ENCODE measurements around the gene PTPRM. TPM values are rescaled to one million over a fixed set of nuclear protein-coding genes. Genes with fewer than 3 reads are reported as not detected.
"Not testable (repeated sequence)": the region's sequence is repeated elsewhere in the genome, so short reads cannot be mapped to it uniquely, and the experiment has no call there.

The PTPRM gene
- total RNA-seq, 1 donor from 2014 or later: 102 TPM

GRCh38 chr18:7958897-7959146, 391.7 kb downstream of the PTPRM start:
- no peak for FAIRE-seq

DNA sequence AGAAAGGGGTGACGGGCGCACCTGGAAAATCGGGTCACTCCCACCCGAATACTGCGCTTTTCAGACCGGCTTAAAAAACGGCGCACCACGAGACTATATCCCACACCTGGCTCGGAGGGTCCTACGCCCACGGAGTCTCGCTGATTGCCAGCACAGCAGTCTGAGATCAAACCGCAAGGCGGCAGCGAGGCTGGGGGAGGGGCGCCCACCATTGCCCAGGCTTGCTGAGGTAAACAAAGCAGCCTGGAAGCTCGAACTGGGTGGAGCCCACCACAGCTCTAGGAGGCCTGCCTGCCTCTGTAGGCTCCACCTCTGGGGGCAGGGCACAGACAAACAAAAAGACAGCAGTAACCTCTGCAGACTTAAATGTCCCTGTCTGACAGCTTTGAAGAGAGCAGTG, 399.6 kb downstream of the PTPRM start:
- not testable (repeated sequence) for FAIRE-seq; DNase-seq (ENCODE audit: low spot score in 2 of 2)

More at GRCh38 chr18:7958897-7959146, 391.7 kb downstream of the PTPRM start:
- DNase-seq (ENCODE audit: low spot score in 2 of 2): no peak

DNA sequence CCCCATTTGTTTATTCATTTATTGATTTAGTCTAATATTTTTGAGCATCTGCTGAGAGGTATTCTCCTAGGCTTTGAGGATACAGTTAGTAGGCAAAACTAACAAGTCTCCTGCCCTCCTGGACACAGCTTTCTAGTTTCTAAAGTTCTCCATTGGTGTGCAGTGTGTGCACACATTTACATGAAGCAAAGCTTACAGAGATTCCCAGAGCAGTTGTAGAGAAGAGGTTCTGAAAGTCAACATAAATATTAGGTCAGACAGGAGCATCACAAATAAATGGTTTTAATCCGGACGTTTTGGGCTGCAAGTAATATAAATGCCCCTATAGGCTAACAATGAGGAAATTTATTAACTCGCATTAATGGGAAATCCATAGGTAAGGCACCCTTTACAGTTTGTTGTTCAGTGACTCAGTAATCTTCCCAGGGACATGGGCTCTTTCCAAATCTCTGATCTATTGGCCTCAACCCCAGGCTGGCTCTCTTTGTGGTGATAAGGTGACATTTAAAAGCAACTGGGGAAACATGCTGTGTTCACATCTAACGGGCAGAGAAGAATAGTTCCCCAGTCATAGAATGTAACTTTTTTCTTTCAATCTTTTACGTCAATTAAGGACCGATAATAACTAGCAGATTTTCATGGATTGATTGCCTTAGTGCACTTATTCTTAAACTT, 407.2 kb downstream of the PTPRM start:
- no peak for FAIRE-seq
- DNase-seq (ENCODE audit: low spot score in 2 of 2): no peak

GRCh38 chr18:7977897-7978296, 410.8 kb downstream of the PTPRM start:
- FAIRE-seq (no peak), DNase-seq (ENCODE audit: low spot score in 2 of 2) (no peak)

DNA sequence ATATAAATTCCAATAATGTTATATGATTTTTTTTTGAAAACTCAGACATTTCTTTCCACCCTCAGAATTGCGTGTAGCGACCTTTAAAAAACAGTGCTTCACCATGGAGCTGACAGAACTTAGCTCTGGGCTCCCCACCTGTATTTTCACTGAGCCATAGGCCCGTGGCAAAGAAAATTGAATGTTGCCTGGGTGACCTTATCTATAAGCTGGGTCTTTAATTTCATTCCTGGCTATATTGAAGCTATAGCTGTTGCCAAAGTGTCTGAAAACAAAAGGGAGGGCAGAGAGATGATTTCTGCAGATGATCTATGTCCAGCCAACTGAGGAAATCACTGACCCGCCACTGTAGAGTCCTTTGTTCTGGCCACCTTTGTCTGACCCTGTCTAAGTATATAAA, 411.7 kb downstream of the PTPRM start:
- FAIRE-seq: no peak
- no peak for DNase-seq (ENCODE audit: low spot score in 2 of 2)

DNA sequence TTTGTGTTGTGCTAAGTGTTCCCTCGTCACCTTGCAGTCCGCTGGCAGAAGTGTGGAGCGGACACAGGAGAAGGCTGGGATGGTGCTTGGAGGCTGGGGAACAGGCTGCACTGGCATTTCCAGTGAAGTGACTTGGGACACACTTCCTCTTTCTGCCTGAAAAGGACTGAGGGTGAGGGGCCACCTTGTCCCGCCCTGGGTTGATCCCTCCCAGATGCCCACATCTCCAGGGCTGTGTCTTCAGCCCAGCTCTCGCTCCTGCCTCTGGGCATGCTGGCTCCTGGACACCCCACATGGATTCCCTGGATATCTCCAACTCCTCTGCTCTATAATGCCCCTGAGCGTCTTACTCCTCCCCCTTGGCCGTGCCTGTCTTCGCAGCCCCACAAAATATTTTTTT, 412.6 kb downstream of the PTPRM start:
- FAIRE-seq (no peak), DNase-seq (ENCODE audit: low spot score in 2 of 2) (no peak)

DNA sequence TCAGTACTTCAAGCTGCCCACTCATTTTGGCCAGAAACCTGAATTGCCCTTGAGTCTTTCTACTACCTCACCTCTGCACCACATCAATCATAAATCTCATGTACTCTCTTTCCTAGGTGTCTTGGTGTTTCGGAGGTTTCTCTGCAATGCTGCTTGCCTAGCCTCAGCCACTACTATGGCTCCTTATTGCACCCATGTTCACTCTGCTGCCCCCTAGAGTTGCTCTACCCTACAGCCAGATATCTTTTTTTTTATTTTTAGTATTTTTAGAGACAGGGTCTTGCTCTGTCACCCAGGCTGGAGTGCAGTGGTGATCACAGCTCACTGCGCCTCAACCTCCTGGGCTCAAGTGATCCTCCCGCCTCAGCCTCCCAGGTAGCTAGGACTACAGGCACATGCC, 413.0 kb downstream of the PTPRM start:
- FAIRE-seq (no peak), DNase-seq (ENCODE audit: low spot score in 2 of 2) (no peak)

GRCh38 chr18:7980656-7981055, 413.5 kb downstream of the PTPRM start:
- FAIRE-seq (no peak), DNase-seq (ENCODE audit: low spot score in 2 of 2) (no peak)

GRCh38 chr18:7982216-7982615, 415.1 kb downstream of the PTPRM start:
- FAIRE-seq: no peak

DNA sequence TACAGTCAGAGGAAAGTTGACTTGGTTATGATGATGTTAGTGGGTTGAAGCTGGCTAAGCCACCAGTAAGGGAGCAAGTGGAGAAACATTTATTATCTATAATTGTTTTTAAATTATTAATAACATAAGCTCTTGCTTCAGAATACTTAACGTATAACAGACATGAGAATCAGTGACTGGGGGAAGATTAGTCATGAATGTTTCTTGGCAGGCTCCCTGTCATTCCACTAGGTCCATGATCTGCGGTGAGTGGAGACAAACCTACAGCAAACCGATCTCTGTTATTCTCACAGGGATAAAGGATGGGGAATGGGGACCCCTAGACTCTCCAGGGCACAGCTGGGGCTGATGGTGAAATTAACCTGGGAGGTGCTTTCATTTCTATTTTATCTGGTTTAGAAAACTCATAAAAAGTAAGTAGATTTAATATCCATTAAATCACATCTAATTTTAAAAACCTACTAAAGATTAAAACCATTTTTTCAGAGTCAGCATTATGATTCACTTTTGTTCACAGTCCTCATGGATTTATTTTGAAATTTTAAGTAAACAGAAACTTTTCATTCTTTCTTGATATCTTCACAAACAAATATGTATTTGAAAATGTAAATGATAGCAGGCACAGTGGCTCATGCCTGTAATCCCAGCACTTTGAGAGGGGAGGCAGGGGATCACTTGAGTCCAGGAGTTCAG, 420.3 kb downstream of the PTPRM start:
- no peak for FAIRE-seq
- no peak for DNase-seq (ENCODE audit: low spot score in 2 of 2)

More at GRCh38 chr18:7982216-7982615, 415.1 kb downstream of the PTPRM start:
- DNase-seq (ENCODE audit: low spot score in 2 of 2): no peak

GRCh38 chr18:7990670-7991069, 423.6 kb downstream of the PTPRM start:
- DNase-seq (ENCODE audit: low spot score in 2 of 2) (no peak), FAIRE-seq (no peak)

GRCh38 chr18:8001711-8002301, 434.7 kb downstream of the PTPRM start:
- DNase-seq (ENCODE audit: low spot score in 2 of 2): no peak
- FAIRE-seq: no peak

DNA sequence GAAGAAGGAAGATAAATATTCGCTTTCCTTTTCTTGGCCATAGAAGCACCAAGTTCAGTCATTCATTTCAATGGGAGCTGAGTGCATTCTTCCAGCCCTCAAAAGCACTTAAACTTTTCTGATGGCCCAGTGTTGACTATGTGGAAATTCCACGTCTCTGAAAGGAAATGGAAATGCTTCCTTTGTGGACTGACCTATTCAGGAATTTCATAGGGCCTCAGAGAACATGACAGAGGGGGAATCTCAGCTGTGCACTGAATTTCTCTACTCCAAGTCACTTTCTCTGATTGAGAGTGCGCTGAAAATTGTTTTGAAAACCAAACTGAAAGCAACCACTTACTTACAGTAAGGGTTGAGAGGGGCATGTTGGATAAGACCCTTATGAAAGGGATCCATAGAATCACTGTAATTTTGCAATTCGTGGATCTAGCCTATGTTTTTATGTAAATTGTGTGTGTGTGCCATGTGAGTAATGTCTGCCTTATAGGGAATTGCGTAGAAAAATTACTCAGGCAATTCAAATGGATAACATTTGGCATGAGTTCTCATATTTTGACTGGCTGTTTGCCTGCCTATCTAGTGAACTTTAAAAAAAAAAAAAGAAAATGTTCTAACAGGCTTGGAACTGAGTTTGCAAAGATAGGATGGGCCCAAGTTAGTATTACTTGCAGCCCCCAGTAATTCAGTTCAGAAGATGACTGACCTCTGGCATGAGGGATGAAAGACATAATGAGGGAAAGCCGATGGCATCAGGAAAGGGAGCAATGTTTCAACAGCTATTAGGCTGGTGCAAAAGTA, 437.0 kb downstream of the PTPRM start:
- no peak for FAIRE-seq
- no peak for DNase-seq (ENCODE audit: low spot score in 2 of 2)

- no peak for DNase-seq (ENCODE audit: low spot score in 2 of 2)
- no peak for FAIRE-seq
These were observed 437.7 kb downstream of the PTPRM start for GRCh38 chr18:8004792-8005191.

DNA sequence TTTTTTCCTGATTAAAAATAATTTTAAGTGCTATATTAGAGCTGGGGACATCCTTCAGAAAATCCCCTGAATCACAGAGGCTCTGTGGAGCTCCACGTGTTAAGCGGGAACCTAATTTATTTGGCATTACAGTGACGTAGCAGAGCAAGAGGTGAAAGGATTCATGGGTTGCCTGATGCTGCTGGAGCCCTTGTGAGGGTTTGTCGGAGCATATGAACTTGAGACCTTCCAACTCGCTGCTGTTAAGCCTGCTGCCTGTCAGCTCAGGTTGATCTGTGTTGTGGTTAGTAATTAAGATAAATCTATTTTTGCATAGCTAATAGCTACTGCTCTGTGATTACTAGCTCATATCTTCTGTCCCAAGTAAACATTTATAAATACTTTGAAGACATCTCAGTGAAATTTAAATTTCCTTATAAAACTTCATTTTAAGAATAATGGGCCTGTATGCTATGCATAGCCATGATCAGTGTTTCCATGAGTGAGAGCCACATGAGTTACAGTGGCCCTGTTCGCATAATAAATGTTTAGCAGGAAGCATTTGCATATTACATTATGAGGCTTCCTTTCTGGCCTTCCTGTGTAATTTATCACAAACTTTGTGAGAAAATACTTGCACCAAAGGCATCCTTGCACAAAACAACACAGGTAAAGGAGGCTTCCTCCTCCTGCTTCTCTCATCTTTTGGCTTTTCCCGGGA, 438.9 kb downstream of the PTPRM start:
- no peak for DNase-seq (ENCODE audit: low spot score in 2 of 2)
- FAIRE-seq: no peak

DNA sequence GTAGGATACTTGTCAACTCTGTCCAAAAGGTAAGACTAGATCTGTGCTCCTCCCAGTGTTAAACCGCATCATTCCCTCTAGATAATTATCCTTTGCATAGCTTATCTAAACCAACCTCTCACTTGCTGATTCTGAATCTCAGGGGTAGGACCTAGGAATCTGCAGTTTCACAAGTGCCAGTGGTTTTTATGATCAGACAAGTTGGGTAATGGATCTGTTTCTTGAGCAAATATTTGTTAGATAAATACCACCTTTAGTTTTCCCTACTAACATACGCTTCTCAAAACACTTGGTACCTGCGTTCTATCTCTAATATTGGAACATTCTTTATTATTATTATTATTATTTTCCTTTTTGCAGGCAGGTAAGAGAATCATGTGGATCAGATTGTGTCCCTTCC, 439.9 kb downstream of the PTPRM start:
- FAIRE-seq (no peak), DNase-seq (ENCODE audit: low spot score in 2 of 2) (no peak)

DNA sequence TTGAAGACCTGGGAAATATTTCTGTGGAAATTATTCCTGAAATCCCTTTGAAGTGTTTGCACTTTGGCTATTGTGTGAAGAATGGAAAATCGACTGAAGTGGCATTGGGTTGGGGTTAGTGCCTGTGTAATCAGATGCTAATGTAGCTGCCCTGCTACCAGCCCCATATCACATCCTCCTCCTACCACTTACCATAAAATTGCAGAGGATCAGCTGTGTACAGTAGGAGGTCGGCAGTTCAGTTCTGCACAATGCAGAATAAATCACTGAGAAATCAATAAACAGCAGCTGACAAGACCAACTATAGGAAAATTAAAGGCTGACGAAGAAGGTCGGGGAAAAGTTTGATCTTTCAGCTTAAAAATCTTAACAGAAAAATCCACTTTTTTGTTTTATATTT, 440.9 kb downstream of the PTPRM start:
- DNase-seq (ENCODE audit: low spot score in 2 of 2) (no peak), FAIRE-seq (no peak)

- FAIRE-seq (no peak), DNase-seq (ENCODE audit: low spot score in 2 of 2) (no peak)
These were observed 444.2 kb downstream of the PTPRM start for GRCh38 chr18:8011361-8011760.

DNA sequence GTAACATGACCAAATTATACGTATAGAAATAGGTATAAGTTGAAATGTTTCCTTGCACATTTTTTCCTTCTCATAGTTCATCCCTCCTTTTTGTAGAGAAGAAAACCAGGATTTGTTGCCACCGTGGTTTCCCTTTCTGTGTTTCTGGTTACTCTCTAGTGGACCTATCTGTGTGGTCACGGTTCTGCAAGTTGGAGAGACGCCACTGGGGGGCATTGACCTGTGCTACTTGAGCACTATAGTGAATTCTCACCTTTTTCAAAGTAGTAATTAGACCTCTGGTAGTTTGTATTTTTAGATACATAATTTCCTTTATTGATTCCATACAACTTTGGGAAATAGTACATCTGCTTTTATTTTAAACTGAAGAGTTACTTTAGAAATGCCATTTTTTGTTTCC, 444.8 kb downstream of the PTPRM start:
- no peak for FAIRE-seq
- no peak for DNase-seq (ENCODE audit: low spot score in 2 of 2)

- FAIRE-seq (no peak), DNase-seq (ENCODE audit: low spot score in 2 of 2) (no peak)
These were observed 451.7 kb downstream of the PTPRM start for GRCh38 chr18:8018701-8019331.

Measured in frontal cortex (tissue), 4 donors.